ENCODE results near the gene LRP4.

Gene LRP4

GRCh38 chr11:46953093-46953492, 34.7 kb upstream of the LRP4 start:
- TF ChIP-seq CTCF (IDR thresholded peaks at IDR 0.05; ENCODE audit: borderline replicate concordance, control extremely low read depth, extremely low read depth, insufficient read depth, missing control alignments): no peak
- DNase-seq (ENCODE audit: low spot score): no peak
- in situ Hi-C loops (cut with MboI; ENCODE audit: low sequenced_read_pairs, unreplicated experiment): no loop called here

- DNase-seq (ENCODE audit: low spot score): no peak
- TF ChIP-seq CTCF (IDR thresholded peaks at IDR 0.05; ENCODE audit: borderline replicate concordance, control extremely low read depth, extremely low read depth, insufficient read depth, missing control alignments): no peak
- in situ Hi-C loops (cut with MboI; ENCODE audit: low sequenced_read_pairs, unreplicated experiment): no loop called here
These were observed 34.2 kb upstream of the LRP4 start for GRCh38 chr11:46952553-46952952.

GRCh38 chr11:46951864-46952263, 33.5 kb upstream of the LRP4 start:
- DNase-seq (ENCODE audit: low spot score): no peak
- in situ Hi-C loops (cut with MboI; ENCODE audit: low sequenced_read_pairs, unreplicated experiment): no loop called here
- no peak for TF ChIP-seq CTCF (IDR thresholded peaks at IDR 0.05; ENCODE audit: borderline replicate concordance, control extremely low read depth, extremely low read depth, insufficient read depth, missing control alignments)

- no peak for TF ChIP-seq CTCF (IDR thresholded peaks at IDR 0.05; ENCODE audit: borderline replicate concordance, control extremely low read depth, extremely low read depth, insufficient read depth, missing control alignments)
- in situ Hi-C loops (cut with MboI; ENCODE audit: low sequenced_read_pairs, unreplicated experiment): no loop called here
- no peak for DNase-seq (ENCODE audit: low spot score)
These were observed 30.9 kb upstream of the LRP4 start for GRCh38 chr11:46949297-46949696.

- in situ Hi-C loops (cut with MboI; ENCODE audit: low sequenced_read_pairs, unreplicated experiment): no loop called here
- no peak for DNase-seq (ENCODE audit: low spot score)
- no peak for TF ChIP-seq CTCF (IDR thresholded peaks at IDR 0.05; ENCODE audit: borderline replicate concordance, control extremely low read depth, extremely low read depth, insufficient read depth, missing control alignments)
These were observed 30.2 kb upstream of the LRP4 start for GRCh38 chr11:46948378-46949131.

GRCh38 chr11:46947399-46948077, 29.2 kb upstream of the LRP4 start:
- DNase-seq (ENCODE audit: low spot score): no peak
- in situ Hi-C loops (cut with MboI; ENCODE audit: low sequenced_read_pairs, unreplicated experiment): no loop called here
- TF ChIP-seq CTCF (IDR thresholded peaks at IDR 0.05; ENCODE audit: borderline replicate concordance, control extremely low read depth, extremely low read depth, insufficient read depth, missing control alignments): no peak
